HG03520 (cell line): ENCODE measurements around the gene YDJC.
"Not testable (repeated sequence)": the region's sequence is repeated elsewhere in the genome, so short reads cannot be mapped to it uniquely, and the experiment has no call there.

Experiments used
- ATAC-seq: cut with Tn5 transposase; IDR thresholded peaks from one replicate; pipeline ENCODE4 v1.9.1; 2021; ENCODE audit warnings: mild to moderate bottlenecking, moderate library complexity; ENCODE audit not compliant: unreplicated experiment

YDJC gene

GRCh38 chr22:21611210-21611977 lies 18.4 kb downstream of the YDJC start:
- ATAC-seq: no peak

- not testable (repeated sequence) for ATAC-seq
These were observed 20.2 kb downstream of the YDJC start for GRCh38 chr22:21609556-21610157.

GRCh38 chr22:21606775-21607174 lies 23.0 kb downstream of the YDJC start:
- ATAC-seq: no peak

- no peak for ATAC-seq
These were observed 23.8 kb downstream of the YDJC start for GRCh38 chr22:21605887-21606564.

GRCh38 chr22:21603973-21604372 lies 25.8 kb downstream of the YDJC start:
- no peak for ATAC-seq

- ATAC-seq: no peak
These were observed 27.2 kb downstream of the YDJC start for GRCh38 chr22:21602579-21602978.

GRCh38 chr22:21599053-21599893 lies 30.5 kb downstream of the YDJC start:
- ATAC-seq: no peak

- no peak for ATAC-seq
These were observed 31.5 kb downstream of the YDJC start for GRCh38 chr22:21598302-21598701.

GRCh38 chr22:21596356-21597135 lies 33.3 kb downstream of the YDJC start:
- ATAC-seq: not testable (repeated sequence)

- no peak for ATAC-seq
These were observed 34.9 kb downstream of the YDJC start for GRCh38 chr22:21594865-21595452.

GRCh38 chr22:21593406-21594232 lies 36.2 kb downstream of the YDJC start:
- no peak for ATAC-seq

- ATAC-seq: no peak
These were observed 37.4 kb downstream of the YDJC start for GRCh38 chr22:21592422-21592821.

GRCh38 chr22:21591695-21592094 lies 38.1 kb downstream of the YDJC start:
- ATAC-seq: no peak

- no peak for ATAC-seq
These were observed 38.8 kb downstream of the YDJC start for GRCh38 chr22:21590809-21591641.

GRCh38 chr22:21589396-21589795 lies 40.4 kb downstream of the YDJC start:
- no peak for ATAC-seq

- peak; percentile 60 for ATAC-seq
These were observed 41.8 kb downstream of the YDJC start for GRCh38 chr22:21587803-21588611.

GRCh38 chr22:21585389-21585788 lies 44.4 kb downstream of the YDJC start:
- no peak for ATAC-seq
